Neural cell (in vitro differentiated cells): ENCODE measurements around the gene TTC22. TPM values are rescaled to one million over a fixed set of nuclear protein-coding genes. Genes with fewer than 3 reads are reported as not detected.

Experiments
- H2AFZ ChIP-seq: fragments of 200-600, 300-800 bp; sonication (generic), shearing (Covaris generic); 2 replicates; pipeline ENCODE4 v1.6.0; 2014; ENCODE audit warnings: low read depth, mild to moderate bottlenecking, antibody characterized with exemption, low read length, moderate library complexity
- H3F3A ChIP-seq: fragments of 200-600 bp; shearing (Covaris generic); 2 replicates; pipeline ENCODE4 v1.6.1; 2016; ENCODE audit warnings: mild to moderate bottlenecking, moderate library complexity, mixed read lengths, antibody characterized with exemption, low read length; ENCODE audit not compliant: insufficient read depth, poor library complexity, severe bottlenecking
- H3K27ac ChIP-seq: fragments of 200-600, 300-800 bp; sonication (generic), shearing (Covaris generic); 2 replicates; pipeline ENCODE4 v1.5.1; 2014; ENCODE audit warnings: mild to moderate bottlenecking, low read length, moderate library complexity
- H3K27me3 ChIP-seq: fragments of 300-800, 200-600 bp; sonication (generic), shearing (Covaris generic); 2 replicates; pipeline ENCODE4 v1.6.0; 2014; ENCODE audit warnings: mild to moderate bottlenecking, low read depth, low read length, moderate library complexity; ENCODE audit not compliant: insufficient read depth
- H3K36me3 ChIP-seq: fragments of 300-800, 200-600 bp; sonication (generic), shearing (Covaris generic); 2 replicates; pipeline ENCODE4 v1.5.1; 2014; ENCODE audit warnings: mild to moderate bottlenecking, antibody characterized with exemption, low read length, moderate library complexity; ENCODE audit not compliant: insufficient read depth
- H3K4me2 ChIP-seq: fragments of 300-800, 200-600 bp; sonication (generic), shearing (Covaris generic); 2 replicates; pipeline ENCODE4 v1.6.0; 2014; ENCODE audit warnings: mild to moderate bottlenecking, low read length
- H3K4me3 ChIP-seq: fragments of 300-800, 200-600 bp; sonication (generic), shearing (Covaris generic); 2 replicates; pipeline ENCODE4 v1.5.1; 2014; ENCODE audit warnings: mild to moderate bottlenecking, low read length, moderate library complexity
- H3K79me2 ChIP-seq: fragments of 200-600 bp; shearing (Covaris generic); replicated peaks from 2 replicates; pipeline ENCODE4 v1.6.0; 2014; ENCODE audit warnings: mild to moderate bottlenecking, low read length, moderate library complexity; ENCODE audit not compliant: insufficient read depth
- H3K9ac ChIP-seq: fragments of 300-800, 200-600 bp; sonication (generic), shearing (Covaris generic); 2 replicates; pipeline ENCODE4 v1.6.1; 2016; ENCODE audit warnings: mild to moderate bottlenecking, low read length, mixed read lengths
- H3K9me2 ChIP-seq: fragments of 200-600 bp; shearing (Covaris generic); 2 replicates; pipeline ENCODE4 v1.6.1; 2016; ENCODE audit warnings: mild to moderate bottlenecking, low read length, mixed read lengths; ENCODE audit not compliant: insufficient read depth
- H3K9me3 ChIP-seq: fragments of 200-600, 300-800 bp; sonication (generic), shearing (Covaris generic); 2 replicates; pipeline ENCODE4 v1.6.1; 2016; ENCODE audit warnings: mild to moderate bottlenecking, mixed run types, low read length, moderate library complexity, mixed read lengths
- H4K20me1 ChIP-seq: fragments of 200-600 bp; shearing (Covaris generic); 2 replicates; pipeline ENCODE4 v1.6.1; 2016; ENCODE audit warnings: mild to moderate bottlenecking, mixed run types; ENCODE audit not compliant: insufficient read depth
- CTCF ChIP-seq: fragments of 450-650 bp; IDR thresholded peaks from 2 replicates; pipeline ENCODE4 v1.5.1; 2014; ENCODE audit warnings: antibody characterized with exemption, mild to moderate bottlenecking, moderate library complexity; ENCODE audit not compliant: poor library complexity, severe bottlenecking
- EP300 ChIP-seq: fragments of 450-650 bp; conservative IDR thresholded peaks from 2 replicates; pipeline ENCODE4 v1.6.1; 2014; ENCODE audit warnings: antibody characterized with exemption, mild to moderate bottlenecking, moderate library complexity; ENCODE audit not compliant: poor library complexity, severe bottlenecking
- EZH2 ChIP-seq: fragments of 200-600, 300-800 bp; shearing (Covaris generic), sonication (generic); IDR thresholded peaks from 2 replicates; pipeline ENCODE4 v1.6.1; 2014; ENCODE audit warnings: antibody characterized with exemption, low read length, borderline replicate concordance, mild to moderate bottlenecking; ENCODE audit not compliant: insufficient read depth, poor library complexity, severe bottlenecking
- MXI1 ChIP-seq: fragments of 450-650 bp; conservative IDR thresholded peaks from 2 replicates; pipeline ENCODE4 v1.6.1; 2014; ENCODE audit warnings: antibody characterized with exemption, mild to moderate bottlenecking; ENCODE audit not compliant: poor library complexity, severe bottlenecking
- POLR2AphosphoS5 ChIP-seq: IDR thresholded peaks from 2 replicates; pipeline ENCODE4 v1.6.1; 2012
- RAD21 ChIP-seq: fragments of 450-650 bp; conservative IDR thresholded peaks from 2 replicates; pipeline ENCODE4 v1.6.1; 2014; ENCODE audit warnings: antibody characterized with exemption, mild to moderate bottlenecking, moderate library complexity
- REST ChIP-seq: IDR thresholded peaks from 2 replicates; pipeline ENCODE4 v1.6.1; 2012; ENCODE audit warnings: borderline replicate concordance
- SMC3 ChIP-seq: fragments of 450-650 bp; conservative IDR thresholded peaks from 2 replicates; pipeline ENCODE4 v1.6.1; 2014; ENCODE audit warnings: antibody characterized with exemption, mild to moderate bottlenecking, moderate library complexity; ENCODE audit not compliant: poor library complexity
- TAF1 ChIP-seq: IDR thresholded peaks from 2 replicates; pipeline ENCODE4 v1.6.1; 2012; ENCODE audit warnings: low read depth
- polyA plus RNA-seq: library from polyadenylated mRNA; depleted of rRNA; stranded (reverse); fragments of >200 nt; gene quantifications from 2 replicates; pipeline ENCODE4 v1.2.3, GENCODE V29; 2014

Gene TTC22
- polyA plus RNA-seq, 1 donor from 2014 or later = not detected

- H3K36me3 ChIP-seq = no peaks in the 10 kb centered on the region
- H3K4me2 ChIP-seq = no peak overlapping the region
- TF ChIP-seq CTCF (no peak), REST (no peak), EZH2 (no peak), TAF1 (no peak), EP300 (no peak), POLR2AphosphoS5 (no peak), RAD21 (no peak), SMC3 (no peak), MXI1 (no peak)
- H3F3A ChIP-seq = no peaks in the 10 kb centered on the region
- H3K9ac ChIP-seq = no peak overlapping the region
- no peak overlapping the region for H2AFZ ChIP-seq
- no peak overlapping the region for H3K27ac ChIP-seq
- H4K20me1 ChIP-seq = no peaks in the 10 kb centered on the region
- H3K9me2 ChIP-seq = no peaks in the 10 kb centered on the region
- no peaks in the 10 kb centered on the region for H3K9me3 ChIP-seq
- H3K4me3 ChIP-seq = no peak overlapping the region
- no peaks in the 10 kb centered on the region for H3K79me2 ChIP-seq
- H3K27me3 ChIP-seq = no peaks in the 10 kb centered on the region
These were observed 26.2 kb downstream of the TTC22 start for GRCh38 chr1:54774820-54775498.

- Histone ChIP-seq H4K20me1 (no peaks in the 10 kb centered on the region), H2AFZ (no peak overlapping the region), H3K4me2 (no peak overlapping the region), H3K9me2 (no peaks in the 10 kb centered on the region), H3K79me2 (no peaks in the 10 kb centered on the region), H3K27ac (no peak overlapping the region), H3K36me3 (no peaks in the 10 kb centered on the region), H3K4me3 (no peak overlapping the region), H3K9ac (no peak overlapping the region), H3K27me3 (no peaks in the 10 kb centered on the region), H3K9me3 (no peaks in the 10 kb centered on the region), H3F3A (no peaks in the 10 kb centered on the region)
- TF ChIP-seq EZH2 (no peak), CTCF (no peak), SMC3 (no peak), TAF1 (no peak), MXI1 (no peak), POLR2AphosphoS5 (no peak), REST (no peak), RAD21 (no peak), EP300 (no peak)
These were observed 28.2 kb downstream of the TTC22 start for GRCh38 chr1:54772951-54773350.
